GM23248 (cell line): Measurements from ENCODE around the gene CENPP.

Source experiments
- EZH2 ChIP-seq: fragments of 200-600 bp; sonication (generic); IDR thresholded peaks from 2 replicates; pipeline ENCODE4 v1.6.1; 2018; ENCODE audit warnings: antibody characterized with exemption, mild to moderate bottlenecking; ENCODE audit not compliant: insufficient read depth, poor library complexity, severe bottlenecking
- EZH2phosphoT487 ChIP-seq: fragments of 200-600 bp; sonication (generic); IDR thresholded peaks from 2 replicates; pipeline ENCODE4 v1.6.1; 2018; ENCODE audit warnings: antibody characterized with exemption, moderate library complexity, mild to moderate bottlenecking, low read depth; ENCODE audit not compliant: insufficient read depth

GRCh38 chr9:92641092-92641809 lies 315.5 kb downstream of the CENPP start:
- no peak for TF ChIP-seq EZH2phosphoT487
- TF ChIP-seq EZH2: no peak
